Effector memory CD8-positive, alpha-beta T cell (primary cell): ENCODE measurements around the gene FRMD3.
"Not testable (repeated sequence)": the region's sequence is repeated elsewhere in the genome, so short reads cannot be mapped to it uniquely, and the experiment has no call there.

ENCODE experiments used
- ATAC-seq: fragments of 150-1000 bp; cut with Tn5 transposase; replicated peaks from 2 replicates; pipeline ENCODE4 v1.10.0; 2021; ENCODE audit warnings: mild to moderate bottlenecking, moderate library complexity
- DNase-seq, 3 experiments: peaks; one replicate each; pipeline ENCODE4 v3.0.0; 2021
- H3K27ac Mint-ChIP-seq, 2 donors: one replicate each; pipeline ENCODE4 v1.8.0; 2022; ENCODE audit warnings: mild to moderate bottlenecking in 2 of 2, mixed read lengths in 2 of 2, moderate library complexity in 2 of 2
- H3K27me3 Mint-ChIP-seq, 2 donors: one replicate each; pipeline ENCODE4 v1.8.0; 2022; ENCODE audit warnings: mixed read lengths in 2 of 2
- H3K36me3 Mint-ChIP-seq: one replicate; pipeline ENCODE4 v1.8.0; 2022; ENCODE audit warnings: mild to moderate bottlenecking, moderate library complexity, mixed read lengths; ENCODE audit not compliant: insufficient read depth
- H3K4me1 Mint-ChIP-seq, 2 donors: one replicate each; pipeline ENCODE4 v1.8.0; 2022; ENCODE audit warnings: low read depth in 2 of 2, mixed read lengths in 2 of 2
- H3K4me3 Mint-ChIP-seq, 2 donors: one replicate each; pipeline ENCODE4 v1.8.0; 2022; ENCODE audit warnings: mild to moderate bottlenecking in 2 of 2, mixed read lengths in 2 of 2, moderate library complexity in 2 of 2
- H3K9me3 Mint-ChIP-seq, 2 donors: one replicate each; pipeline ENCODE4 v1.8.0; 2022; ENCODE audit warnings: mixed read lengths in 2 of 2

Gene FRMD3

GRCh38 chr9:83544002-83544698 is 5.9 kb upstream of the FRMD3 start:
- ATAC-seq (no peak), DNase-seq (no peak)
- peaks cover 20 to 23% of the 10 kb centered on the region in 2 donors for H3K27me3 Mint-ChIP-seq
- no peak overlapping the region for H3K4me3 Mint-ChIP-seq
- peaks cover 1% of the 10 kb centered on the region for H3K36me3 Mint-ChIP-seq
- H3K4me1 Mint-ChIP-seq = peaks cover 0 to 1% of the 10 kb centered on the region in 2 donors
- H3K27ac Mint-ChIP-seq = no peak overlapping the region
- peaks cover 0 to 2% of the 10 kb centered on the region in 2 donors for H3K9me3 Mint-ChIP-seq

GRCh38 chr9:83538890-83539238 is 663 bp upstream of the FRMD3 start:
- no peak for DNase-seq
- Mint-ChIP-seq H3K27me3 (peaks cover 32 to 52% of the 10 kb centered on the region in 2 donors), H3K9me3 (no peaks in the 10 kb centered on the region), H3K4me3 (peak overlapping the region; percentile 6 to 43), H3K36me3 (peaks cover 3% of the 10 kb centered on the region), H3K4me1 (peaks cover 2 to 6% of the 10 kb centered on the region in 2 donors), H3K27ac (no peak overlapping the region)
- no peak for ATAC-seq

GRCh38 chr9:83537331-83538171 is 650 bp downstream of the FRMD3 start:
- peaks cover 32 to 52% of the 10 kb centered on the region in 2 donors for H3K27me3 Mint-ChIP-seq
- H3K4me3 Mint-ChIP-seq = no peak overlapping the region
- H3K36me3 Mint-ChIP-seq = peaks cover 3% of the 10 kb centered on the region
- H3K4me1 Mint-ChIP-seq = peaks cover 2 to 6% of the 10 kb centered on the region in 2 donors
- no peak for ATAC-seq
- H3K9me3 Mint-ChIP-seq = no peaks in the 10 kb centered on the region
- no peak overlapping the region for H3K27ac Mint-ChIP-seq
- DNase-seq = no peak

- DNase-seq = no peak
These were observed 1.9 kb downstream of the FRMD3 start for GRCh38 chr9:83536332-83536731.

GRCh38 chr9:83535736-83536135 is 2.5 kb downstream of the FRMD3 start:
- no peak for ATAC-seq
- peaks cover 3% of the 10 kb centered on the region for H3K36me3 Mint-ChIP-seq
- H3K27me3 Mint-ChIP-seq = peaks cover 26 to 44% of the 10 kb centered on the region in 2 donors
- peaks cover 2 to 6% of the 10 kb centered on the region in 2 donors for H3K4me1 Mint-ChIP-seq
- no peaks in the 10 kb centered on the region for H3K9me3 Mint-ChIP-seq
- no peak overlapping the region for H3K27ac Mint-ChIP-seq
- no peak overlapping the region for H3K4me3 Mint-ChIP-seq
- no peak for DNase-seq

More at GRCh38 chr9:83536332-83536731, 1.9 kb downstream of the FRMD3 start:
- peaks cover 2 to 6% of the 10 kb centered on the region in 2 donors for H3K4me1 Mint-ChIP-seq
- no peak overlapping the region for H3K4me3 Mint-ChIP-seq
- peaks cover 3% of the 10 kb centered on the region for H3K36me3 Mint-ChIP-seq
- H3K27me3 Mint-ChIP-seq = peaks cover 32 to 50% of the 10 kb centered on the region in 2 donors
- H3K9me3 Mint-ChIP-seq = no peaks in the 10 kb centered on the region
- no peak overlapping the region for H3K27ac Mint-ChIP-seq
- ATAC-seq = no peak

- H3K27ac Mint-ChIP-seq = no peak overlapping the region
- no peaks in the 10 kb centered on the region for H3K4me1 Mint-ChIP-seq
- H3K27me3 Mint-ChIP-seq = peaks cover 6 to 20% of the 10 kb centered on the region in 2 donors
- H3K9me3 Mint-ChIP-seq = no peaks in the 10 kb centered on the region
- DNase-seq = no peak
- H3K36me3 Mint-ChIP-seq = no peaks in the 10 kb centered on the region
- ATAC-seq = no peak
- H3K4me3 Mint-ChIP-seq = no peak overlapping the region
These were observed 4.9 kb downstream of the FRMD3 start for GRCh38 chr9:83533296-83533695.

GRCh38 chr9:83526901-83527300 is 11.3 kb downstream of the FRMD3 start:
- ATAC-seq (no peak), DNase-seq (no peak)
- Mint-ChIP-seq H3K36me3 (no peaks in the 10 kb centered on the region), H3K27me3 (no peaks in the 10 kb centered on the region), H3K27ac (no peak overlapping the region), H3K9me3 (no peaks in the 10 kb centered on the region), H3K4me3 (no peak overlapping the region), H3K4me1 (no peaks in the 10 kb centered on the region)

- Mint-ChIP-seq H3K27ac (no peak overlapping the region), H3K27me3 (no peaks in the 10 kb centered on the region), H3K4me1 (no peaks in the 10 kb centered on the region), H3K36me3 (no peaks in the 10 kb centered on the region), H3K9me3 (no peaks in the 10 kb centered on the region), H3K4me3 (no peak overlapping the region)
- DNase-seq (no peak), ATAC-seq (no peak)
These were observed 12.0 kb downstream of the FRMD3 start for GRCh38 chr9:83526211-83526610.

- no peaks in the 10 kb centered on the region for H3K4me1 Mint-ChIP-seq
- no peaks in the 10 kb centered on the region for H3K27me3 Mint-ChIP-seq
- no peaks in the 10 kb centered on the region for H3K9me3 Mint-ChIP-seq
- ATAC-seq (no peak), DNase-seq (no peak)
- no peaks in the 10 kb centered on the region for H3K36me3 Mint-ChIP-seq
- H3K27ac Mint-ChIP-seq = no peak overlapping the region
- no peak overlapping the region for H3K4me3 Mint-ChIP-seq
These were observed 14.5 kb downstream of the FRMD3 start for GRCh38 chr9:83523684-83524083.

- Mint-ChIP-seq H3K27me3 (peaks cover 13 to 18% of the 10 kb centered on the region in 2 donors), H3K9me3 (no peaks in the 10 kb centered on the region), H3K4me3 (no peak overlapping the region), H3K27ac (no peak overlapping the region), H3K36me3 (no peaks in the 10 kb centered on the region), H3K4me1 (no peaks in the 10 kb centered on the region)
- DNase-seq (no peak), ATAC-seq (no peak)
These were observed 16.8 kb downstream of the FRMD3 start for GRCh38 chr9:83521411-83521810.

GRCh38 chr9:83521011-83521410 is 17.2 kb downstream of the FRMD3 start:
- ATAC-seq (no peak), DNase-seq (no peak)
- Mint-ChIP-seq H3K4me1 (no peaks in the 10 kb centered on the region), H3K4me3 (no peak overlapping the region), H3K27me3 (peaks cover 17 to 22% of the 10 kb centered on the region in 2 donors), H3K9me3 (no peaks in the 10 kb centered on the region), H3K27ac (no peak overlapping the region), H3K36me3 (no peaks in the 10 kb centered on the region)

- Mint-ChIP-seq H3K27me3 (peaks cover 21 to 29% of the 10 kb centered on the region in 2 donors), H3K4me3 (no peak overlapping the region), H3K27ac (no peak overlapping the region), H3K36me3 (no peaks in the 10 kb centered on the region), H3K9me3 (no peaks in the 10 kb centered on the region), H3K4me1 (no peaks in the 10 kb centered on the region)
- ATAC-seq = no peak
- no peak for DNase-seq
These were observed 17.9 kb downstream of the FRMD3 start for GRCh38 chr9:83520292-83520691.

GRCh38 chr9:83517980-83518379 is 20.2 kb downstream of the FRMD3 start:
- H3K4me1 Mint-ChIP-seq, H3K4me3 Mint-ChIP-seq, H3K9me3 Mint-ChIP-seq, ATAC-seq, DNase-seq, H3K27ac Mint-ChIP-seq, H3K36me3 Mint-ChIP-seq: not testable (repeated sequence)
- H3K27me3 Mint-ChIP-seq = peaks cover 30 to 39% of the 10 kb centered on the region in 2 donors

- no peaks in the 10 kb centered on the region for H3K36me3 Mint-ChIP-seq
- H3K4me1 Mint-ChIP-seq = no peaks in the 10 kb centered on the region
- ATAC-seq = no peak
- H3K9me3 Mint-ChIP-seq = no peaks in the 10 kb centered on the region
- H3K27ac Mint-ChIP-seq = no peak overlapping the region
- H3K4me3 Mint-ChIP-seq = no peak overlapping the region
- H3K27me3 Mint-ChIP-seq = peaks cover 30 to 39% of the 10 kb centered on the region in 2 donors
- DNase-seq = no peak
These were observed 23.4 kb downstream of the FRMD3 start for GRCh38 chr9:83514767-83515166.
